GM12892 (cell line): ENCODE data around the gene TAS2R60.

Experiments
- POLR2A ChIP-seq: IDR thresholded peaks from 2 replicates; pipeline ENCODE4 v1.6.1; 2011; ENCODE audit warnings: low read depth, low read length, control low read depth
- POLR2AphosphoS5 ChIP-seq: IDR thresholded peaks from 2 replicates; pipeline ENCODE4 v1.6.1; 2011; ENCODE audit warnings: low read depth, low read length, control low read depth

- TF ChIP-seq POLR2AphosphoS5 (no peak), POLR2A (no peak)
Observed at GRCh38 chr7:143399642-143400041, 43.6 kb upstream of the TAS2R60 start.
